Liver (tissue), 9 donors: ENCODE measurements around the gene TRUB2. TPM values are rescaled to one million over a fixed set of nuclear protein-coding genes. Genes with fewer than 3 reads are reported as not detected.

Source experiments
- DNase-seq: peaks from one replicate; pipeline ENCODE4 v3.0.0-alpha.2; 2017; ENCODE audit warnings: low spot score
- H3K27ac ChIP-seq, 2 donors: one replicate each; pipeline ENCODE4 v1.7.0; 2013; ENCODE audit warnings: inconsistent platforms in 2 of 2, low read length in 2 of 2, control low read depth in 1 of 2, low read depth in 1 of 2, mild to moderate bottlenecking in 1 of 2
- H3K27me3 ChIP-seq, 4 donors: one replicate each; pipeline versions ENCODE4 v1.6.1 to v1.7.0; 2013; ENCODE audit warnings: low read length in 3 of 4, inconsistent platforms in 1 of 4, mild to moderate bottlenecking in 1 of 4, moderate library complexity in 1 of 4; ENCODE audit not compliant: control insufficient read depth in 4 of 4, insufficient read depth in 4 of 4
- H3K36me3 ChIP-seq, 4 donors: one replicate each; pipeline versions ENCODE4 v1.6.1 to v1.7.0; 2013; ENCODE audit warnings: low read length in 3 of 4, mild to moderate bottlenecking in 3 of 4, low read depth in 1 of 4, moderate library complexity in 1 of 4; ENCODE audit not compliant: control insufficient read depth in 4 of 4, insufficient read depth in 3 of 4
- H3K4me1 ChIP-seq, 4 donors: one replicate each; pipeline versions ENCODE4 v1.6.1 to v1.7.0; 2013; ENCODE audit warnings: low read length in 3 of 4, mild to moderate bottlenecking in 3 of 4, moderate library complexity in 1 of 4; ENCODE audit not compliant: control insufficient read depth in 4 of 4, insufficient read depth in 4 of 4
- H3K4me3 ChIP-seq, 3 donors: one replicate each; pipeline versions ENCODE4 v1.6.1 to v1.7.0; 2013; ENCODE audit warnings: low read length in 3 of 3, control low read depth in 1 of 3, low read depth in 1 of 3, mild to moderate bottlenecking in 1 of 3
- H3K9ac ChIP-seq, 2 donors: one replicate each; pipeline ENCODE4 v1.7.0; 2013; ENCODE audit warnings: low read length in 2 of 2, mild to moderate bottlenecking in 2 of 2, moderate library complexity in 2 of 2, control low read depth in 1 of 2, low read depth in 1 of 2
- H3K9me3 ChIP-seq, 4 donors: one replicate each; pipeline versions ENCODE4 v1.6.1 to v1.7.0; 2013; ENCODE audit warnings: low read length in 3 of 4; ENCODE audit not compliant: control insufficient read depth in 4 of 4
- ATF3 ChIP-seq: IDR thresholded peaks from 2 replicates; pipeline ENCODE4 v1.6.1; 2016; ENCODE audit warnings: antibody characterized with exemption
- CTCF ChIP-seq: fragments of 150-350 bp; IDR thresholded peaks from 2 replicates; pipeline ENCODE4 v1.5.1; 2017; ENCODE audit warnings: improper control_type of control experiment, low read depth, low read length; ENCODE audit not compliant: missing input control
- EGR1 ChIP-seq, 2 donors: IDR thresholded peaks; 2 replicates each; pipeline ENCODE4 v1.6.1; 2016 to 2018; ENCODE audit warnings: antibody characterized with exemption in 2 of 2, low read depth in 2 of 2
- FOXA1 ChIP-seq: IDR thresholded peaks from 2 replicates; pipeline ENCODE4 v1.6.1; 2016; ENCODE audit warnings: antibody characterized with exemption
- FOXA2 ChIP-seq: IDR thresholded peaks from 2 replicates; pipeline ENCODE4 v1.6.1; 2016; ENCODE audit warnings: antibody characterized with exemption
- GABPA ChIP-seq, 2 donors: IDR thresholded peaks in 1 of 2; conservative IDR thresholded peaks in 1 of 2; 2 replicates each; pipeline ENCODE4 v1.6.1; 2016; ENCODE audit warnings: antibody characterized with exemption in 2 of 2, mild to moderate bottlenecking in 1 of 2, moderate library complexity in 1 of 2
- HNF4A ChIP-seq, 2 donors: conservative IDR thresholded peaks; 2 replicates each; pipeline ENCODE4 v1.6.1; 2016; ENCODE audit warnings: antibody characterized with exemption in 2 of 2, mild to moderate bottlenecking in 2 of 2
- HNF4G ChIP-seq: IDR thresholded peaks from 2 replicates; pipeline ENCODE4 v1.6.1; 2016; ENCODE audit warnings: antibody characterized with exemption
- JUND ChIP-seq, 2 donors: IDR thresholded peaks; 2 replicates each; pipeline ENCODE4 v1.6.1; 2016; ENCODE audit warnings: antibody characterized with exemption in 2 of 2
- MAX ChIP-seq: IDR thresholded peaks from 2 replicates; pipeline ENCODE4 v1.6.1; 2016; ENCODE audit warnings: antibody characterized with exemption
- NR2F2 ChIP-seq: IDR thresholded peaks from 2 replicates; pipeline ENCODE4 v1.6.1; 2016; ENCODE audit warnings: antibody characterized with exemption
- RAD21 ChIP-seq, 2 donors: IDR thresholded peaks; 2 replicates each; pipeline ENCODE4 v1.6.1; 2016; ENCODE audit warnings: antibody characterized with exemption in 2 of 2, mild to moderate bottlenecking in 2 of 2
- REST ChIP-seq: IDR thresholded peaks from 2 replicates; pipeline ENCODE4 v1.6.1; 2016; ENCODE audit warnings: antibody characterized with exemption, mild to moderate bottlenecking
- RXRA ChIP-seq, 2 donors: IDR thresholded peaks; 2 replicates each; pipeline ENCODE4 v1.6.1; 2017 to 2018; ENCODE audit warnings: antibody characterized with exemption in 2 of 2, mild to moderate bottlenecking in 1 of 2
- SP1 ChIP-seq: IDR thresholded peaks from 2 replicates; pipeline ENCODE4 v1.6.1; 2018; ENCODE audit warnings: antibody characterized with exemption, mild to moderate bottlenecking
- TAF1 ChIP-seq: conservative IDR thresholded peaks from 2 replicates; pipeline ENCODE4 v1.6.1; 2016; ENCODE audit warnings: antibody characterized with exemption, mild to moderate bottlenecking
- YY1 ChIP-seq: IDR thresholded peaks from 2 replicates; pipeline ENCODE4 v1.6.1; 2016; ENCODE audit warnings: antibody characterized with exemption, mild to moderate bottlenecking
- ZBTB33 ChIP-seq: IDR thresholded peaks from 2 replicates; pipeline ENCODE4 v1.6.1; 2016; ENCODE audit warnings: antibody characterized with exemption
- WGBS: extraction: QIAGEN DNeasy Blood & Tissue Kit; methylation state at CpG from one replicate; pipeline ENCODE4 v1.1.7; 2013; 5-methylcytosine and 5-hydroxymethylcytosine counted together
- polyA plus RNA-seq, 2 donors: library from polyadenylated mRNA; stranded (reverse) in 1 of 2; unstranded in 1 of 2; fragments of 200-250 nt in 1 of 2; fragments of >200 nt in 1 of 2; fragmentation: Nextera tagmentation in 1 of 2; extraction: Ambion mirVana in 1 of 2; gene quantifications; one replicate each; pipeline versions ENCODE4 v1.2.1 to v1.2.3, GENCODE V29; 2013 to 2015
- total RNA-seq, 2 donors: library from RNA; depleted of rRNA; stranded (reverse); fragments of >200 nt; gene quantifications; one replicate each; pipeline ENCODE4 v1.2.3, GENCODE V29; 2014
- donor health status: healthy.
- donor health status: healthy.
- donor health status: healthy.
- donor health status: healthy.
- donor health status: healthy.

The TRUB2 gene
- total and polyA plus RNA-seq, 4 donors, result 12.7 to 35.8 (median 19.4) TPM

GRCh38 chr9:128341435-128341849 is 19.2 kb upstream of the TRUB2 start (continued):
- no peak for TF ChIP-seq SP1

GRCh38 chr9:128340691-128341434 is 18.6 kb upstream of the TRUB2 start:
- peak overlapping the region; percentile 56 to 72 for H3K27ac ChIP-seq
- peak overlapping the region; percentile 60 to 75 for H3K9ac ChIP-seq
- H3K4me1 ChIP-seq, result peaks cover 0 to 18% (median 11%) of the 10 kb centered on the region in 4 donors
- no peak for DNase-seq
- H3K9me3 ChIP-seq, result no peaks in the 10 kb centered on the region
- peak overlapping the region; percentile 73 to 82 (median 74) for H3K4me3 ChIP-seq
- WGBS, result under 1% methylated on average over 48 of the region's 48 CpGs
- no peaks in the 10 kb centered on the region for H3K27me3 ChIP-seq
- peaks cover 2 to 23% (median 12%) of the 10 kb centered on the region in 4 donors for H3K36me3 ChIP-seq
- TF ChIP-seq FOXA2, result no peak
- no peak for TF ChIP-seq RXRA (IDR thresholded peaks at IDR 0.05)
- TF ChIP-seq RAD21 (IDR thresholded peaks at IDR 0.05), result no peak
- TF ChIP-seq GABPA (IDR thresholded peaks at IDR 0.05 in 1 of 2, conservative IDR thresholded peaks at IDR 0.05 in 1 of 2), result no peak
- TF ChIP-seq ZBTB33, result no peak
- TF ChIP-seq NR2F2, result no peak
- no peak for TF ChIP-seq FOXA1
- no peak for TF ChIP-seq REST
- no peak for TF ChIP-seq HNF4A (conservative IDR thresholded peaks at IDR 0.05)
- no peak for TF ChIP-seq CTCF
- no peak for TF ChIP-seq EGR1 (IDR thresholded peaks at IDR 0.05; ENCODE audit: low read depth in 2 of 2)
- TF ChIP-seq SP1, result no peak
- TF ChIP-seq HNF4G, result no peak
- TF ChIP-seq YY1, result no peak
- TF ChIP-seq MAX, result no peak
- no peak for TF ChIP-seq ATF3
- TF ChIP-seq TAF1, result no peak
- no peak for TF ChIP-seq JUND (IDR thresholded peaks at IDR 0.05)
